GM10266 (cell line): ENCODE measurements around the gene EVPL.
"Not testable (repeated sequence)": the region's sequence is repeated elsewhere in the genome, so short reads cannot be mapped to it uniquely, and the experiment has no call there.

Source experiments
- DNase-seq: peaks from one replicate; pipeline ENCODE4 v3.0.0; 2012; ENCODE audit errors: extremely low spot score
- TF ChIP-seq, protein P1 (sequence below): IDR thresholded peaks from 2 replicates; pipeline ENCODE4 v1.5.1; 2012; ENCODE audit warnings: mild to moderate bottlenecking, low read depth; ENCODE audit not compliant: control insufficient read depth, insufficient read depth; ENCODE audit errors: missing control alignments

Gene EVPL

DNA sequence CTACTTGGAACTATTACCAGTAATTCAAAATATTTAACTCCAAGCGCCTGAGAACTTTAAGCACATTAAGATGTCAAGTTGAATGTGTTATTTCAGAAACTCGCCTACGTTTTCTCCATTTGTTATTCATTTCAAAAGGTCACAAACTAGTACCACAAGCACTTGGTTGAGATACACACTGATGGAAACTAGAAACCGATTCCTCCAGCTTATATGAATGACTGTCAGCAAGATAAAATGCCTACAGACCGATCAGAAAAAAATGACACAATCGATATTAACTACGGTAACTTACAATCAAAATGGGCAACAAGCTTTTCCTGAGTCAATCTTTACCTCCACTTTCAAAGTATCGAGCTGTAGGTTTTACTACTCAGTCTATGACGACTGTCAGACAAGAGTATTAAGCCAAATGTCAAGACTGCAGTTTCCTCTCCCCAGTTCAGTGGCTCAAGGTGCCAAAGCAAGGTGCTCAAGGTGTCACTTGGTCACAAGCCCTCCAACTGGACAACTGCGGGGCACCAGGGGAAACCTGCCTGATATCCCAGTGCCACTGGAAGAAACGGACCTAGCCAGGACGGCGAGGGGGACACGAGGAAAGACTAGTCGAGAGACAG, 44.5 kb upstream of the EVPL start:
- TF ChIP-seq, protein P1, sequence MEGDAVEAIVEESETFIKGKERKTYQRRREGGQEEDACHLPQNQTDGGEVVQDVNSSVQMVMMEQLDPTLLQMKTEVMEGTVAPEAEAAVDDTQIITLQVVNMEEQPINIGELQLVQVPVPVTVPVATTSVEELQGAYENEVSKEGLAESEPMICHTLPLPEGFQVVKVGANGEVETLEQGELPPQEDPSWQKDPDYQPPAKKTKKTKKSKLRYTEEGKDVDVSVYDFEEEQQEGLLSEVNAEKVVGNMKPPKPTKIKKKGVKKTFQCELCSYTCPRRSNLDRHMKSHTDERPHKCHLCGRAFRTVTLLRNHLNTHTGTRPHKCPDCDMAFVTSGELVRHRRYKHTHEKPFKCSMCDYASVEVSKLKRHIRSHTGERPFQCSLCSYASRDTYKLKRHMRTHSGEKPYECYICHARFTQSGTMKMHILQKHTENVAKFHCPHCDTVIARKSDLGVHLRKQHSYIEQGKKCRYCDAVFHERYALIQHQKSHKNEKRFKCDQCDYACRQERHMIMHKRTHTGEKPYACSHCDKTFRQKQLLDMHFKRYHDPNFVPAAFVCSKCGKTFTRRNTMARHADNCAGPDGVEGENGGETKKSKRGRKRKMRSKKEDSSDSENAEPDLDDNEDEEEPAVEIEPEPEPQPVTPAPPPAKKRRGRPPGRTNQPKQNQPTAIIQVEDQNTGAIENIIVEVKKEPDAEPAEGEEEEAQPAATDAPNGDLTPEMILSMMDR = no peak
- peak; percentile 77 for DNase-seq

DNA sequence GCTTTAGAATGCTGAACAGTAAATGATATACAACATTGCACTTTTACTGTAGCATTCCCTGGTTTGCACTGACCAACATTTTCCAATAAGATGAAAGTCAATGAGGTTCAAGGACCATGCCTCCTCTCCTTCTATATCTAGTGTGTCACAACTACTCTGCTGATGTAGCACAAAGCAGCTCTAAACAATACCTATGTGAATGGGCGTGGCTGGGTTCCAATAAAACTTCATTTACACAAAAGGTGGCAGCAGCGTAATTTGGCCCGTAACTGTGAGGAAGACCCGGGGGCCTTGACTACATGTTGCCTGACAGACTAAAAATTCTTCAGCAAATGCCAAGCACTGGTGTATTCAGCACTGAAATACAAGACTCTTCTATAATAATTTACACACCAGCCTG, 38.7 kb upstream of the EVPL start:
- TF ChIP-seq, protein P1 = no peak

DNA sequence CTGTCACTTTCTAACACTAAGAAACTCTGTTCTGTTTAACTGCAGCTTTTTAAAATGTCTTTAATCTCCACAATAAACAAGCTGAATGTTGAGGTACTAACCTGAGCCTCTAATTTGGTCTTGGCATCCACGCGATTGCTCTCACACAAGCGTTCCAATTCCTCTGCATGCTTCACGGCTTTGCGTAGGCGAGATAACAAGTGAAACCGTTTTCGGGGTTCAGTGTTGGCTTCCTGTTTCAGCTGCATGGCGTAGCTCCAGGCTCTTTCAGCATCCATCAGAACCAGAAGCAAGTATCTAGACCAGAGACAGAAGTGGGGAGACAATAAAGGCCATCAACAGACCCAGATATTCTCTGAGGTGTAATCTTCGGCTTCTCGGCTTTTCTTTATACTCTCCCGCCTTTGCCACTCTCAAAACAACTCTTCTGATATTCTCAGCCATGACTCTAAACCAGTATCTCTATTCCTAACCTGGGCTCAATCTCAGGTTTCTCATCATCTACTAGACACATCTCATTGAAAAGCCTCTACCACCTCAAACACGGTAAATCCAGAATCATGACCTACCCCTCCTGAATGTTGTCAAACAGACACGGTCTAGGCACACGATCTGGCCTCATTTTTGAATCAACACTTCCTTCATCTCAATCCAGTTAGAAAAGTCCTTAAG, 36.9 kb upstream of the EVPL start:
- DNase-seq = no peak
- TF ChIP-seq, protein P1 = no peak

More for the DNA sequence above, 38.7 kb upstream of the EVPL start:
- DNase-seq = no peak

DNA sequence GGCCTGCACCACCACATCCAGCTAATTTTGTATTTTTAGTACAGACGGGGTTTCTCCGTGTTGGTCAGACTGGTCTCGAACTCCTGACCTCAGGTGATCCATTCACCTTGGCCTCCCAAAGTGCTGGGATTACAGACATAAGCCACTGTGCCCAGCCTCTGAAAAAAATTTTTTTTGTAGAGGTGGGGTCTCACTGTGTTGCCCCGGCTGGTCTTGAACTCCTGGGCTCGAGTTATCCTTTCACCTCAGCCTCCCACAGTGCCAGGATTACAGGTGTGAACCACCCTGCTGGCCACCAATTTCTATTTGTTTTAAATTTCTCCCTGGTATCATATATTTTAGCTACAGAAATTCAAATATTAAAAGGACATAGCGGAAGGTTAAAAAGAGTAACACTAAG, 31.2 kb upstream of the EVPL start:
- not testable (repeated sequence) for DNase-seq

DNA sequence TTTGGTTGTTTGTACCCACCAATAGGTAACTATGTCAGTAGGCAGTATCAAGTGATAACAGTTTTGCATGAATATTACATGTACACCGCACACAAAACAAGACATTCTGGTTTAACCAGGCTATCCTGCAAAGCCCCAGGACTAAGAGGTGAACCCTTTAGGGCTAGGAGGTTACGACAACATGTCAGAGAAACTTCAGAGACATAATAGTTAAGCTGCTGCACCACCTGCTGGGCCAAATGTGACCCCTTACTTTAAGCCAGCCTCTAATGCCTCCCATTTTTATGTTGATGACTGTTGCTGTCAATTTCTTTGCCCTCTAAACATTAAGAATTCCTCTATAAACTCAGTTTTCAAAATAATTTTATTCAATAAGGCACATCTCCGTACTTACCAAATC, 29.8 kb upstream of the EVPL start:
- no peak for DNase-seq
- TF ChIP-seq, protein P1 = no peak

DNA sequence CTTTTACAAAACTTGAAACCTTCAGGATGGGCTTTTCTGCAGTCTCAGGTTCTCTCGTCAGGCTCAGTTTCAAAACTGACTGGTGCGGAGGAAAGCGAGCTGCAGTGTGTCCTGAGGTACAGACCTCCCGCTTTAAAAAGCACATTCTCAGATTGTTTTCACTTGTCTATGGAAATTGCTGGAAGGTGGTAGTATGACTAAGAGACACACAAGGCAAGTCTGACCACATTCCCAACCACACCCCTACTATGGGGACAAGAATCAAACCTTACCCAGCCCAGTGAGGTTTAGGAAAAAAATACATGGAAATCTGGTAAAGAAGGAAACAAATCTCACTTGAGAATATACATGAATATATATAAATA, 27.0 kb upstream of the EVPL start:
- no peak for DNase-seq
- TF ChIP-seq, protein P1 = no peak

DNA sequence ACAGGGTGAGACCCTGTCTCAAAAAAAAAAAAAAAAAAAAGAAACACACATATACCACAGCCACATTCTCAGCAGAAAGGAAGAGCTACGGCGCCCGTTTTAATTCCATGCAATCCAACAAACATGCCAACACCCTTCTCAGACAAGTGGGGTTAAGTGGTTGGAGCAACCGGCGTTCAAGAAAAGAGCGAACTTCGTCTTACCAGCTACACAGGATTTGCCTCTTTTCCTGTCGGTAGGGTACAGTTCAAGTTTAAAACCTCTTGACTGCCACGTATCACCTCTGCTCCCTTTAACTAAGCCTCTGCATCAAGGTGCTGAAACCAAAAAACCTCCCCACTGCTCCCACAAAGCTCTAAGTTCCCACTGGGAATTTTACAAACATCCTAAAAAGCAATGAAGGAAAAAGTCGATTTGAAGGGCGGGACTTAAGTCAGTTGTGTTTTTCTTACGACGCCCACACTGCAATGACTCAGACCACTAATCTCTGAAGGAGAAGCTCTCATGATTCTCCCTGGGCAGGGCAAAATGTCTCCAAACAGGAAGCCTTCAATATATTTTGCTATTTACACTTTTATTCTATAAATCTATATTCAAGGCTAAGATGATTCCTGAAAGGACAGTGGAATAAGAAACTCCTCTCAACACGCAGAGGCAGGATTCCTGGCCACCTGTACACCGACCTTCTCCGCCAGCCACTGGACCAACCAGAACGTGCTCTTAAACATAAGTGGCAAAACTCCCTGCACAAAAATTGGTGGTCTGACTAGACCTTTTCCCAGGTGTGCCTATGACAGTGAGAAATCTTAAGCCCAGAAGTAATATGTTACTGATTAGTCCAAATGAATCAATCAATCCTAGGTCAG, 26.4 kb upstream of the EVPL start:
- no peak for DNase-seq
- TF ChIP-seq, protein P1 = no peak
